ENCODE measurements around the gene TIMM17B. TPM values are rescaled to one million over a fixed set of nuclear protein-coding genes. Genes with fewer than 3 reads are reported as not detected.

The TIMM17B gene
- total and polyA plus RNA-seq, 2 donors (not counting 1 experiment from before 2014, with no cell fraction given) = 50.0 to 63.9 TPM

- Histone ChIP-seq H3K27me3 (replicated peaks in 1 of 4; ENCODE audit: control extremely low read depth in 1 of 4, control insufficient read depth in 3 of 4, insufficient read depth in 4 of 4, low read length in 3 of 4) (no peaks in the 10 kb centered on the region), H3K4me1 (ENCODE audit: control insufficient read depth in 2 of 2, insufficient read depth in 2 of 2, low read length in 2 of 2) (peaks cover 7 to 23% of the 10 kb centered on the region in 2 donors), H3K4me3 (ENCODE audit: control extremely low read depth in 1 of 5, extremely low read depth in 1 of 5, insufficient read depth in 1 of 5, low read depth in 2 of 5, low read length in 4 of 5) (no peak overlapping the region), H3K79me2 (ENCODE audit: control insufficient read depth, insufficient read depth, low read length) (peaks cover 9% of the 10 kb centered on the region), H3K9me3 (ENCODE audit: control extremely low read depth in 1 of 3, control insufficient read depth in 2 of 3, insufficient read depth in 1 of 3, low read length in 2 of 3) (no peaks in the 10 kb centered on the region), H4K20me1 (ENCODE audit: control insufficient read depth, insufficient read depth, low read length, poor library complexity, severe bottlenecking) (peaks cover 5% of the 10 kb centered on the region), H3K9ac (ENCODE audit: low read length) (no peak overlapping the region), H2AFZ (ENCODE audit: insufficient read depth, low read depth, low read length, poor library complexity, severe bottlenecking) (no peak overlapping the region), H3K36me3 (replicated peaks in 1 of 2; ENCODE audit: control extremely low read depth in 1 of 2, control insufficient read depth in 1 of 2, extremely low read depth in 1 of 2, insufficient read depth in 2 of 2, low read length in 1 of 2) (peaks cover 0 to 9% of the 10 kb centered on the region in 2 experiments), H3K27ac (ENCODE audit: low read length in 2 of 2) (no peak overlapping the region), H3K4me2 (replicated peaks; ENCODE audit: low read depth, low read length, poor library complexity, severe bottlenecking) (no peak overlapping the region)
- no peak overlapping the region for H3K27ac Mint-ChIP-seq
- H3K4me1 Mint-ChIP-seq = peaks cover 25% of the 10 kb centered on the region
- no peak for DNase-seq
- H3K9me3 Mint-ChIP-seq (ENCODE audit: insufficient read depth) = no peaks in the 10 kb centered on the region
- intact Hi-C loops (cut with micrococcal nuclease) = no loop called here
- TF ChIP-seq EZH2 (IDR thresholded peaks at IDR 0.05; ENCODE audit: borderline replicate concordance, insufficient read depth, low read depth, low read length, poor library complexity, severe bottlenecking) = no peak
- no peak for TF ChIP-seq CTCF (IDR thresholded peaks at IDR 0.05)
- ChIA-PET POLR2A (no interaction called here), CTCF (no interaction called here)
- no peak overlapping the region for H3K4me3 Mint-ChIP-seq
- no peaks in the 10 kb centered on the region for H3K27me3 Mint-ChIP-seq
- ATAC-seq (ENCODE audit: low read depth) = no peak
- no CpG with 5 or more reads among the region's 1 CpG for WGBS (ENCODE audit: insufficient coverage)
Observed at GRCh38 chrX:48908600-48908999, 11.0 kb upstream of the TIMM17B start.

- intact Hi-C loops (cut with micrococcal nuclease) = no loop called here
- Histone ChIP-seq H2AFZ (ENCODE audit: insufficient read depth, low read depth, low read length, poor library complexity, severe bottlenecking) (no peak overlapping the region), H3K27me3 (replicated peaks in 1 of 4; ENCODE audit: control extremely low read depth in 1 of 4, control insufficient read depth in 3 of 4, insufficient read depth in 4 of 4, low read length in 3 of 4) (no peaks in the 10 kb centered on the region), H3K9ac (ENCODE audit: low read length) (no peak overlapping the region), H3K79me2 (ENCODE audit: control insufficient read depth, insufficient read depth, low read length) (peaks cover 9% of the 10 kb centered on the region), H3K4me1 (ENCODE audit: control insufficient read depth in 2 of 2, insufficient read depth in 2 of 2, low read length in 2 of 2) (peaks cover 0 to 3% of the 10 kb centered on the region in 2 donors), H4K20me1 (ENCODE audit: control insufficient read depth, insufficient read depth, low read length, poor library complexity, severe bottlenecking) (peaks cover 8% of the 10 kb centered on the region), H3K4me3 (ENCODE audit: control extremely low read depth in 1 of 5, extremely low read depth in 1 of 5, insufficient read depth in 1 of 5, low read depth in 2 of 5, low read length in 4 of 5) (no peak overlapping the region), H3K4me2 (replicated peaks; ENCODE audit: low read depth, low read length, poor library complexity, severe bottlenecking) (no peak overlapping the region), H3K9me3 (ENCODE audit: control extremely low read depth in 1 of 3, control insufficient read depth in 2 of 3, insufficient read depth in 1 of 3, low read length in 2 of 3) (no peaks in the 10 kb centered on the region), H3K36me3 (replicated peaks in 1 of 2; ENCODE audit: control extremely low read depth in 1 of 2, control insufficient read depth in 1 of 2, extremely low read depth in 1 of 2, insufficient read depth in 2 of 2, low read length in 1 of 2) (peaks cover 2 to 24% of the 10 kb centered on the region in 2 experiments), H3K27ac (ENCODE audit: low read length in 2 of 2) (no peak overlapping the region)
- H3K4me3 Mint-ChIP-seq = no peak overlapping the region
- TF ChIP-seq EZH2 (IDR thresholded peaks at IDR 0.05; ENCODE audit: borderline replicate concordance, insufficient read depth, low read depth, low read length, poor library complexity, severe bottlenecking) (no peak), CTCF (IDR thresholded peaks at IDR 0.05) (no peak)
- ChIA-PET CTCF (no interaction called here), POLR2A (interaction anchor here (0.6 kb wide), 1 partner anchor 312 kb away, joined by 4 read pairs; no protein-coding TSS in a partner anchor)
- peak; percentile 8 for DNase-seq
- no peaks in the 10 kb centered on the region for H3K9me3 Mint-ChIP-seq (ENCODE audit: insufficient read depth)
- no peak for ATAC-seq (ENCODE audit: low read depth)
- H3K27ac Mint-ChIP-seq = no peak overlapping the region
- 91% methylated on average over 13 of the region's 20 CpGs for WGBS (ENCODE audit: insufficient coverage)
- H3K4me1 Mint-ChIP-seq = no peaks in the 10 kb centered on the region
- no peaks in the 10 kb centered on the region for H3K27me3 Mint-ChIP-seq
Observed at GRCh38 chrX:48905090-48905790, 7.7 kb upstream of the TIMM17B start.

All from B cell (primary cell).